HCT116 (cell line): ENCODE data around the gene KCNK1. TPM values are rescaled to one million over a fixed set of nuclear protein-coding genes. Genes with fewer than 3 reads are reported as not detected.

Experiments
- ATAC-seq: fragments of 200-7000 bp; cut with Tn5 transposase; 2 replicates; pipeline ENCODE4 v1.9.1; 2020; ENCODE audit warnings: mild to moderate bottlenecking, moderate library complexity
- BruUV-seq: library from RNA; stranded (reverse); fragments of 400-500 nt; replicated peaks from 2 replicates; lab custom pipeline; 2021; lab: Mats Ljungman, UMichigan
- CTCF ChIA-PET: fragments of 300-600 bp; sonication (Branson Sonifier 250); formaldehyde crosslinking; loops from one replicate; lab custom pipeline; 2021; ENCODE audit warnings: antibody characterized with exemption; lab: Charles Lee
- POLR2A ChIA-PET: fragments of 300-600, 350-600 bp; sonication (Branson Sonifier 250); formaldehyde crosslinking; loops from one replicate; lab custom pipeline; 2021; ENCODE audit warnings: antibody characterized with exemption; lab: Charles Lee
- RAD21 ChIA-PET, 2 experiments: fragments of 300-600 bp; sonication (Branson Sonifier 250); formaldehyde crosslinking; loops; one replicate each; lab custom pipeline; 2023; ENCODE audit warnings: low total read pairs in 2 of 2; ENCODE audit not compliant: uncharacterized antibody in 2 of 2, unreplicated experiment in 2 of 2, low non-redundant PET in 1 of 2; lab: Charles Lee
- DNase-seq: peaks from one replicate; pipeline ENCODE4 v3.0.0-alpha.2; 2010; ENCODE audit warnings: low read depth, low spot score
- H2AFZ ChIP-seq: fragments of 200-600 bp; shearing (Covaris generic), sonication (generic); 2 replicates; pipeline ENCODE4 v1.6.1; 2017; ENCODE audit warnings: low read depth, mixed run types, mixed read lengths, antibody characterized with exemption, low read length; ENCODE audit not compliant: poor library complexity, severe bottlenecking
- H3K27ac ChIP-seq: 2 replicates; pipeline ENCODE4 v1.5.1; 2012; ENCODE audit warnings: low read depth, low read length
- H3K27me3 ChIP-seq: fragments of 200-600 bp; sonication (generic); 2 replicates; pipeline ENCODE4 v1.6.1; 2016; ENCODE audit warnings: mixed run types, low read length, mixed read lengths; ENCODE audit not compliant: insufficient read depth
- H3K36me3 ChIP-seq, 2 experiments: fragments of 200-500 bp in 1 of 2; fragments of 200-600 bp in 1 of 2; sonication (Bioruptor generic) in 1 of 2; sonication (generic) in 1 of 2; 2 replicates each; pipeline versions ENCODE4 v1.5.1 to v1.6.1; 2014 to 2016; ENCODE audit warnings: low read length in 2 of 2, inconsistent platforms in 1 of 2, mixed read lengths in 1 of 2, mixed run types in 1 of 2; ENCODE audit not compliant: insufficient read depth in 2 of 2, control insufficient read depth in 1 of 2
- H3K4me1 ChIP-seq, 2 experiments: fragments of 200-600 bp in 1 of 2; sonication (generic) in 1 of 2; 2 replicates each; pipeline versions ENCODE4 v1.5.1 to v1.6.1; 2012 to 2017; ENCODE audit warnings: low read length in 2 of 2, inconsistent platforms in 1 of 2, mild to moderate bottlenecking in 1 of 2, mixed read lengths in 1 of 2, mixed run types in 1 of 2, moderate library complexity in 1 of 2; ENCODE audit not compliant: insufficient read depth in 2 of 2, control insufficient read depth in 1 of 2
- H3K4me2 ChIP-seq: fragments of 200-600 bp; sonication (generic); 2 replicates; pipeline ENCODE4 v1.6.1; 2017; ENCODE audit warnings: mixed run types, low read length, mixed read lengths
- H3K4me3 ChIP-seq, 2 experiments: fragments of 200-600 bp in 1 of 2; sonication (generic) in 1 of 2; replicated peaks in 1 of 2; 2 replicates each; pipeline ENCODE4 v1.5.1; 2011 to 2016; ENCODE audit warnings: low read length in 2 of 2, control low read depth in 1 of 2, low read depth in 1 of 2, mild to moderate bottlenecking in 1 of 2, mixed read lengths in 1 of 2, mixed run types in 1 of 2
- H3K79me2 ChIP-seq: fragments of 200-600 bp; sonication (generic); 2 replicates; pipeline ENCODE4 v1.6.1; 2017; ENCODE audit warnings: mild to moderate bottlenecking, mixed run types, low read length, moderate library complexity, mixed read lengths; ENCODE audit not compliant: insufficient read depth
- H3K9ac ChIP-seq: fragments of 200-600 bp; sonication (generic); 2 replicates; pipeline ENCODE4 v1.6.1; 2016; ENCODE audit warnings: low read length, mixed read lengths
- H3K9me2 ChIP-seq: fragments of 200-600 bp; sonication (generic), shearing (Covaris generic); 2 replicates; pipeline ENCODE4 v1.6.1; 2017; ENCODE audit warnings: mixed run types, mild to moderate bottlenecking, moderate library complexity; ENCODE audit not compliant: insufficient read depth
- H3K9me3 ChIP-seq, 2 experiments: fragments of 200-500 bp in 1 of 2; fragments of 200-600 bp in 1 of 2; sonication (Bioruptor generic) in 1 of 2; sonication (generic) in 1 of 2; 2 replicates each; pipeline ENCODE4 v1.6.1; 2014 to 2017; ENCODE audit warnings: low read length in 2 of 2, mixed read lengths in 2 of 2, inconsistent platforms in 1 of 2, low read depth in 1 of 2, mild to moderate bottlenecking in 1 of 2, mixed run types in 1 of 2, moderate library complexity in 1 of 2; ENCODE audit not compliant: control insufficient read depth in 1 of 2, insufficient read depth in 1 of 2
- H4K20me1 ChIP-seq: fragments of 200-600 bp; sonication (generic), shearing (Covaris generic); 2 replicates; pipeline ENCODE4 v1.6.1; 2017; ENCODE audit warnings: mixed run types, mild to moderate bottlenecking, moderate library complexity; ENCODE audit not compliant: insufficient read depth
- ATF3 ChIP-seq: IDR thresholded peaks from 2 replicates; pipeline ENCODE4 v1.6.1; 2012
- CTCF ChIP-seq, 3 experiments: fragments of 200-600 bp in 1 of 3; sonication (generic) in 1 of 3; IDR thresholded peaks in 2 of 3; conservative IDR thresholded peaks in 1 of 3; 2 replicates each; pipeline ENCODE4 v1.5.1; 2012 to 2017; ENCODE audit warnings: low read depth in 2 of 3, low read length in 2 of 3, antibody characterized with exemption in 1 of 3, borderline replicate concordance in 1 of 3, control low read depth in 1 of 3, mild to moderate bottlenecking in 1 of 3, mixed read lengths in 1 of 3, mixed run types in 1 of 3, moderate library complexity in 1 of 3; ENCODE audit not compliant: insufficient read depth in 1 of 3
- ELF1 ChIP-seq: IDR thresholded peaks from 2 replicates; pipeline ENCODE4 v1.6.1; 2012; ENCODE audit warnings: low read depth, borderline replicate concordance
- REST ChIP-seq: IDR thresholded peaks from 2 replicates; pipeline ENCODE4 v1.6.1; 2012; ENCODE audit warnings: low read depth
- SIN3A ChIP-seq: IDR thresholded peaks from 2 replicates; pipeline ENCODE4 v1.6.1; 2012; ENCODE audit warnings: low read depth
- SP1 ChIP-seq: IDR thresholded peaks from 2 replicates; pipeline ENCODE4 v1.6.1; 2012; ENCODE audit warnings: low read depth
- TCF7L2 ChIP-seq: IDR thresholded peaks from 2 replicates; pipeline ENCODE4 v1.7.0; 2011; ENCODE audit warnings: borderline replicate concordance, inconsistent platforms; ENCODE audit not compliant: insufficient read depth, insufficient read length; ENCODE audit errors: extremely low read depth
- YY1 ChIP-seq: IDR thresholded peaks from 2 replicates; pipeline ENCODE4 v1.6.1; 2011; ENCODE audit warnings: low read length, low read depth, moderate library complexity, mild to moderate bottlenecking; ENCODE audit not compliant: insufficient replicate concordance; ENCODE audit errors: extremely low read depth
- ZFX ChIP-seq: fragments of 450-650 bp; IDR thresholded peaks from 2 replicates; pipeline ENCODE4 v1.6.1; 2017
- intact Hi-C: fragments of 100-400 bp; cut with micrococcal nuclease; formaldehyde crosslinking; loops from 2 replicates; pipeline ENCODE4 v1.10.0; 2022
- total RNA-seq: library from RNA; stranded (reverse); gene quantifications from one replicate; pipeline ENCODE4 v1.2.1, GENCODE V29; 2021; ENCODE audit not compliant: unreplicated experiment

KCNK1 gene
- total RNA-seq, 1 experiment from 2014 or later = 28.4 TPM

DNA sequence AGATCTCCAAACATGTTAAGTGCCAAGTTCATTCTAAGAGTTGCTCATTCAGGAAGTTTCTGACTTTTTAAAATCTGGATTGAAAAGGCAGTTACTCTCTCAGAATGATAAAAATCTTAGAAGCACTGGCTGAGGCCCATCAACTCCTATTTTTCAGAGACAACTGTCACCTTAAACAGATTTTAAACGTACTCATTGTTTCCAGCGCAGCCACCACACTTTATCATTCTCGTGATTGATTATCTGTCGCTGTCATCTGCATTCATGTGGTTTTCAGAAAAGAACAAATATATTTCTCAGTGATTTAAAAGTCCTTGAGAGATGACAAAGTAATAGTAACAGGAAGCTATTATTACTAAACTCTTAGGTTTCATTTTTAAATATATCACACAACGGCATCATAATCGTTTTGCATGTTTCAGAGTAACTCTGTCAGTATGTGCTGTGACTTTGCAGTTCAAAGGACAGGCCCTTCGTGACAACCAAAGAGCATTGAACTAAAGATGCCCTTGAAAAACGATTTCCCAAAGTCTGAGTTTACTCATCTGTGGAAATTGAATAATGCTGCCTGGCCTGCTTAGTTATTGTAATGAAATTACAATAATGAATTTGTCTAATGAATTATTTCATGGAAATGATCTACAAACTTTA, 14.9 kb upstream of the KCNK1 start:
- intact Hi-C loops = no loop called here
- ATAC-seq (no peak), DNase-seq (no peak)
- Histone ChIP-seq H3K9me3 (no peaks in the 10 kb centered on the region), H3K36me3 (no peaks in the 10 kb centered on the region), H3K4me2 (no peak overlapping the region), H3K27ac (no peak overlapping the region), H3K4me3 (no peak overlapping the region), H3K4me1 (no peaks in the 10 kb centered on the region), H3K9me2 (no peaks in the 10 kb centered on the region), H3K79me2 (no peaks in the 10 kb centered on the region), H2AFZ (no peak overlapping the region), H3K27me3 (no peaks in the 10 kb centered on the region), H4K20me1 (no peaks in the 10 kb centered on the region), H3K9ac (no peak overlapping the region)
- BruUV-seq = no TSS peak
- CTCF ChIA-PET = no interaction called here
- TF ChIP-seq ZFX = no peak
- no peak for TF ChIP-seq YY1
- TF ChIP-seq ELF1 = no peak
- no peak for TF ChIP-seq SP1
- TF ChIP-seq ATF3 = no peak
- no peak for TF ChIP-seq SIN3A
- TF ChIP-seq CTCF (IDR thresholded peaks at IDR 0.05 in 2 of 3, conservative IDR thresholded peaks at IDR 0.05 in 1 of 3; ENCODE audit: borderline replicate concordance in 1 of 3, insufficient read depth in 1 of 3, low read depth in 2 of 3, low read length in 2 of 3) = no peak
- TF ChIP-seq TCF7L2 = no peak
- TF ChIP-seq REST = no peak
- RAD21 ChIA-PET = no interaction called here
- POLR2A ChIA-PET = no interaction called here
